ENCODE measurements around the gene ADNP2. TPM values are rescaled to one million over a fixed set of nuclear protein-coding genes. Genes with fewer than 3 reads are reported as not detected.
A peak's percentile ranks its signal among the peaks of the same experiment; 100 is the strongest.

Gene ADNP2
- total and polyA plus RNA-seq, 2 experiments from 2014 or later, result 19.3 to 66.4 TPM

DNA sequence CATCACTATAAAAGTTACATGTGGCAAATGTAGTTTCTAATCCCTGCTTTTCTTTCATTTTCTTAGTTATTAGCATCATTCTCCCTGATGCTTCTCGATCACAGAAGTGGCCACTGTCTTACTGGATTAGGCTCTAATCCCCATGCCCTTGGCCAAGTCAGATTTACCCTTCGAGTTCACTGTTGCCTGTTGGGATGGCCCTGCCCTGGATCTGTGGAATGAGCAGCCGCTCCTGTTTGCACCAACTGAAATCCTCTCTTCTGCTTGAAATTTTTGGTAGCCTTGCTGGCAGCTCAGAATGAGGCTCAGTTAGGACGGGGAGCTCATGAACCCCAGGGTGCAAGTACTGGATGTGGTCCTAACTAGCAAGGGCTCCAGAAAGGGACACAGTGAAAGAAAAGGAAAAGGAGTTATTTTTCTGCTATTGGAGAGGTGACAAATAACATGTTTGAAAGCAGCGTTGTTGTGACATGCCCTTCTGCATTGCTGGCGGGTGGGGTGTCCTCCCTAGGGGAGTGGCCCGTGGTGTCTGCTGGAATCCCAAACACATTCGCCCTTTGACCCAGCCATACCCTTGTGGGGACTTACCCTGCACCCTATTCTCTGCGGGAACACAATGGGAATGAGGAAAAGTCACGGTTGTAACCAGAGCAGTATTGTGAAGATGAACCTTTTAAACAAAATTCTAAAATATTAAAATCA is 40.3 kb upstream of the ADNP2 start (continued):
- TF ChIP-seq, protein P1, sequence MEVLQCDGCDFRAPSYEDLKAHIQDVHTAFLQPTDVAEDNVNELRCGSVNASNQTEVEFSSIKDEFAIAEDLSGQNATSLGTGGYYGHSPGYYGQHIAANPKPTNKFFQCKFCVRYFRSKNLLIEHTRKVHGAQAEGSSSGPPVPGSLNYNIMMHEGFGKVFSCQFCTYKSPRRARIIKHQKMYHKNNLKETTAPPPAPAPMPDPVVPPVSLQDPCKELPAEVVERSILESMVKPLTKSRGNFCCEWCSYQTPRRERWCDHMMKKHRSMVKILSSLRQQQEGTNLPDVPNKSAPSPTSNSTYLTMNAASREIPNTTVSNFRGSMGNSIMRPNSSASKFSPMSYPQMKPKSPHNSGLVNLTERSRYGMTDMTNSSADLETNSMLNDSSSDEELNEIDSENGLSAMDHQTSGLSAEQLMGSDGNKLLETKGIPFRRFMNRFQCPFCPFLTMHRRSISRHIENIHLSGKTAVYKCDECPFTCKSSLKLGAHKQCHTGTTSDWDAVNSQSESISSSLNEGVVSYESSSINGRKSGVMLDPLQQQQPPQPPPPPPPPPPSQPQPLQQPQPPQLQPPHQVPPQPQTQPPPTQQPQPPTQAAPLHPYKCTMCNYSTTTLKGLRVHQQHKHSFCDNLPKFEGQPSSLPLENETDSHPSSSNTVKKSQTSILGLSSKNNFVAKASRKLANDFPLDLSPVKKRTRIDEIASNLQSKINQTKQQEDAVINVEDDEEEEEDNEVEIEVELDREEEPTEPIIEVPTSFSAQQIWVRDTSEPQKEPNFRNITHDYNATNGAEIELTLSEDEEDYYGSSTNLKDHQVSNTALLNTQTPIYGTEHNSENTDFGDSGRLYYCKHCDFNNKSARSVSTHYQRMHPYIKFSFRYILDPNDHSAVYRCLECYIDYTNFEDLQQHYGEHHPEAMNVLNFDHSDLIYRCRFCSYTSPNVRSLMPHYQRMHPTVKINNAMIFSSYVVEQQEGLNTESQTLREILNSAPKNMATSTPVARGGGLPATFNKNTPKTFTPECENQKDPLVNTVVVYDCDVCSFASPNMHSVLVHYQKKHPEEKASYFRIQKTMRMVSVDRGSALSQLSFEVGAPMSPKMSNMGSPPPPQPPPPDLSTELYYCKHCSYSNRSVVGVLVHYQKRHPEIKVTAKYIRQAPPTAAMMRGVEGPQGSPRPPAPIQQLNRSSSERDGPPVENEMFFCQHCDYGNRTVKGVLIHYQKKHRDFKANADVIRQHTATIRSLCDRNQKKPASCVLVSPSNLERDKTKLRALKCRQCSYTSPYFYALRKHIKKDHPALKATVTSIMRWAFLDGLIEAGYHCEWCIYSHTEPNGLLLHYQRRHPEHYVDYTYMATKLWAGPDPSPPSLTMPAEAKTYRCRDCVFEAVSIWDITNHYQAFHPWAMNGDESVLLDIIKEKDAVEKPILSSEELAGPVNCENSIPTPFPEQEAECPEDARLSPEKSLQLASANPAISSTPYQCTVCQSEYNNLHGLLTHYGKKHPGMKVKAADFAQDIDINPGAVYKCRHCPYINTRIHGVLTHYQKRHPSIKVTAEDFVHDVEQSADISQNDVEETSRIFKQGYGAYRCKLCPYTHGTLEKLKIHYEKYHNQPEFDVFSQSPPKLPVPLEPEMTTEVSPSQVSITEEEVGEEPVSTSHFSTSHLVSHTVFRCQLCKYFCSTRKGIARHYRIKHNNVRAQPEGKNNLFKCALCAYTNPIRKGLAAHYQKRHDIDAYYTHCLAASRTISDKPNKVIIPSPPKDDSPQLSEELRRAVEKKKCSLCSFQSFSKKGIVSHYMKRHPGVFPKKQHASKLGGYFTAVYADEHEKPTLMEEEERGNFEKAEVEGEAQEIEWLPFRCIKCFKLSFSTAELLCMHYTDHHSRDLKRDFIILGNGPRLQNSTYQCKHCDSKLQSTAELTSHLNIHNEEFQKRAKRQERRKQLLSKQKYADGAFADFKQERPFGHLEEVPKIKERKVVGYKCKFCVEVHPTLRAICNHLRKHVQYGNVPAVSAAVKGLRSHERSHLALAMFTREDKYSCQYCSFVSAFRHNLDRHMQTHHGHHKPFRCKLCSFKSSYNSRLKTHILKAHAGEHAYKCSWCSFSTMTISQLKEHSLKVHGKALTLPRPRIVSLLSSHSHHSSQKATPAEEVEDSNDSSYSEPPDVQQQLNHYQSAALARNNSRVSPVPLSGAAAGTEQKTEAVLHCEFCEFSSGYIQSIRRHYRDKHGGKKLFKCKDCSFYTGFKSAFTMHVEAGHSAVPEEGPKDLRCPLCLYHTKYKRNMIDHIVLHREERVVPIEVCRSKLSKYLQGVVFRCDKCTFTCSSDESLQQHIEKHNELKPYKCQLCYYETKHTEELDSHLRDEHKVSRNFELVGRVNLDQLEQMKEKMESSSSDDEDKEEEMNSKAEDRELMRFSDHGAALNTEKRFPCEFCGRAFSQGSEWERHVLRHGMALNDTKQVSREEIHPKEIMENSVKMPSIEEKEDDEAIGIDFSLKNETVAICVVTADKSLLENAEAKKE (CRISPR knock-in tag; IDR thresholded peaks at IDR 0.05), result no peak
- TF ChIP-seq CREB1 (CRISPR knock-in tag; IDR thresholded peaks at IDR 0.05; ENCODE audit: low read depth) (no peak), POLR2AphosphoS5 (IDR thresholded peaks at IDR 0.05; ENCODE audit: low read depth) (no peak)
- TF ChIP-seq, protein P2, sequence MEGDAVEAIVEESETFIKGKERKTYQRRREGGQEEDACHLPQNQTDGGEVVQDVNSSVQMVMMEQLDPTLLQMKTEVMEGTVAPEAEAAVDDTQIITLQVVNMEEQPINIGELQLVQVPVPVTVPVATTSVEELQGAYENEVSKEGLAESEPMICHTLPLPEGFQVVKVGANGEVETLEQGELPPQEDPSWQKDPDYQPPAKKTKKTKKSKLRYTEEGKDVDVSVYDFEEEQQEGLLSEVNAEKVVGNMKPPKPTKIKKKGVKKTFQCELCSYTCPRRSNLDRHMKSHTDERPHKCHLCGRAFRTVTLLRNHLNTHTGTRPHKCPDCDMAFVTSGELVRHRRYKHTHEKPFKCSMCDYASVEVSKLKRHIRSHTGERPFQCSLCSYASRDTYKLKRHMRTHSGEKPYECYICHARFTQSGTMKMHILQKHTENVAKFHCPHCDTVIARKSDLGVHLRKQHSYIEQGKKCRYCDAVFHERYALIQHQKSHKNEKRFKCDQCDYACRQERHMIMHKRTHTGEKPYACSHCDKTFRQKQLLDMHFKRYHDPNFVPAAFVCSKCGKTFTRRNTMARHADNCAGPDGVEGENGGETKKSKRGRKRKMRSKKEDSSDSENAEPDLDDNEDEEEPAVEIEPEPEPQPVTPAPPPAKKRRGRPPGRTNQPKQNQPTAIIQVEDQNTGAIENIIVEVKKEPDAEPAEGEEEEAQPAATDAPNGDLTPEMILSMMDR (conservative IDR thresholded peaks at IDR 0.05; ENCODE audit: low read depth in 2 of 2), result no peak

DNA sequence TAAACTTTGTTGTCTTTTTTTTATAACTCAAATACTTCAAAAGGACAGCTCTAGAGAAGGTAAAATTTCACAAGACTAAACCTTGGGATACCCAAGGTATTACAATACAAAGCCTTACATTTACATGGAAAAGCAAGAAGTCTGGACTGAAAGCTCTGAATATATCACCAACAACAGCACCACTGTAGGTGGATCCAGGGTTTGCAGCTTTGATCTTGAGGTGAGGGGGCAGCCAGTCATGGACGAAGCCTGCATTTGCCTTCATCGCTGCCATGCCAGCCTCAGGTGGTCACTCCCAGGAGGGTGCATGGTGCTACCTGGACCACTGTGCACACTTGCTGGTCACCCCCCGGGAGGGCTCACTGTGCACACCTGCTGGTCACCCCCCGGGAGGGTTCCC is 38.2 kb upstream of the ADNP2 start:
- H3F3A ChIP-seq (replicated peaks; ENCODE audit: low read depth), result no peaks in the 10 kb centered on the region
- Mint-ChIP-seq H3K4me3 (no peak overlapping the region), H3K36me3 (ENCODE audit: low read depth) (peaks cover 5% of the 10 kb centered on the region), H3K9me3 (peaks cover 12% of the 10 kb centered on the region), H3K4me1 (peaks cover 2% of the 10 kb centered on the region; the same call in 1 of the 3 replicates), H3K27me3 (ENCODE audit: insufficient read depth, low read depth, poor library complexity) (peaks cover 3% of the 10 kb centered on the region), H3K27ac (no peak overlapping the region)
- no peak overlapping the region for H2AFZ ChIP-seq
- H3K4me1 ChIP-seq (ENCODE audit: insufficient read depth), result no peaks in the 10 kb centered on the region
- H4K20me1 ChIP-seq (replicated peaks; ENCODE audit: insufficient read depth), result no peaks in the 10 kb centered on the region
- H3K36me3 ChIP-seq (ENCODE audit: insufficient read depth), result no peaks in the 10 kb centered on the region
- no peak for TF ChIP-seq EZH2phosphoT487 (IDR thresholded peaks at IDR 0.05; ENCODE audit: unreplicated experiment)
- H3K27me3 ChIP-seq (ENCODE audit: insufficient read depth), result no peaks in the 10 kb centered on the region
- DNase-seq (ENCODE audit: low spot score) (peak; percentile 26), ATAC-seq (0 out of 3 replicates have a peak, but pooled peaks have one; percentile 29)
- H3K79me2 ChIP-seq (replicated peaks; ENCODE audit: insufficient read depth), result no peaks in the 10 kb centered on the region
- no peaks in the 10 kb centered on the region for H3K9me2 ChIP-seq (ENCODE audit: insufficient read depth)
- no peak overlapping the region for H3K4me2 ChIP-seq
- no peak overlapping the region for H3K4me3 ChIP-seq
- H3K27ac ChIP-seq (ENCODE audit: low read depth), result no peak overlapping the region

Measured in GM23338 (cell line).